HG03521 (cell line): ENCODE measurements around the gene SEC14L1.
"Not testable (repeated sequence)": the region's sequence is repeated elsewhere in the genome, so short reads cannot be mapped to it uniquely, and the experiment has no call there.

Source experiments
- ATAC-seq: cut with Tn5 transposase; IDR thresholded peaks from one replicate; pipeline ENCODE4 v1.9.1; 2021; ENCODE audit warnings: mild to moderate bottlenecking, moderate library complexity; ENCODE audit not compliant: unreplicated experiment

Gene SEC14L1

DNA sequence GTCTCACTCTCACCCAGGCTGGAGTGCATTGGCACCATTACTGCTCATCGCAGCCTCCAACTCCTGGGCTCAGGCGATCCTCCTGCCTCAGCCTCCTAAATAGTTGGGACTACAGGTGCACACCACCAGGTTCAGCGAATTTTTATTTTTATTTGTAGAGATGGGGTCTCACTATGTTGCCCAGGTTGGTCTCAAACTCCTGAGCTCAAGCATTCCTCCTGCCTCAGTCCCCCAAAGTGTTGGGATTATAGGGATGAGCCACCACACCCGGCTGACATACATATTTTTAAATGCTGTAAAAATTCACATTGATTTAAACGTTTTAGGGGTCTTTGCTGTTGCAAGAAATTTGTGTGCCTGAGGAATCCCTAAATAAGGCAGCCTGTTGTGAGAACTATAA lies 24.8 kb upstream of the SEC14L1 start:
- no peak for ATAC-seq

DNA sequence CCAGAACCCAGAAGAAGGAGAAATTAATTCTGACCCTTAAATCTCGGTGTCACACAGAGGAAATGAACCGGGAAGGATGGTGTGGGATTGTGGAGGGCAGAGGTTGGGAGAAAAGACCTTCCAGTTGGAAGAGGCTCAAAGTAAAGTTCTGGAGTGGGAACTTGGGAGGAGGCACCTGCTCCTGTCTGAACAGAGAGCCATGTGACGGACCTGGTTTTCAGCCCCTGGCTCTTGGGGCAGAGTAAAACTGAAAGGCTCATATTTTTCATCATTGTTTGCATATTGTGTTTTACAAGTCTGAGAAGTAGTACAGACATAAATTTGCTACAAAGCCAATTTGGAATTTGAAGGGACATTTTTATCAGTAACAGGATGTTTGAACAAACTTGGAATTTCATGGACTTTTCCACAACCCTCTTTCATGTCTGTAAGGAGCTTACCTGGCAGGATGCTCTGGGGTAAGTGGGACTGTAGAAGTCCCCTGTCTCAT lies 24.4 kb upstream of the SEC14L1 start:
- ATAC-seq: no peak

DNA sequence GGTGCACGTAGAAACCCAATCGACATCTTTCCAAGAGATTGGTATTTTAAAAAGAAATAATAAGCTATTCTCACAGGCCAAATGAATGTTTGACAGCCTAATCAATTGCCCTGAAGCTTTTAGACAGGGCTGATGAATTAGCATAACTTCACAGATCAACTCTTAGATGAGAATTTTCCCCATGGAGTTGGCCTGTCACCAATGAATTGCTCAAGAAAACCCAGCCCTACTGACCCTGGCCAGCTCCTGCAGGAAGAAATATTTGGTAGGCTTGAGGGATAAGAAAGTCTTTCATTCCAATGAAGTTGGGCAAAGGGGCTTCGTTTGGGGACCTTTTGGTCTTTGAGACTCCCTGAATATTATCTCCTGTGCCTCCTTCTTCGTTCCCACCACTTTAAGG lies 23.4 kb upstream of the SEC14L1 start:
- no peak for ATAC-seq

DNA sequence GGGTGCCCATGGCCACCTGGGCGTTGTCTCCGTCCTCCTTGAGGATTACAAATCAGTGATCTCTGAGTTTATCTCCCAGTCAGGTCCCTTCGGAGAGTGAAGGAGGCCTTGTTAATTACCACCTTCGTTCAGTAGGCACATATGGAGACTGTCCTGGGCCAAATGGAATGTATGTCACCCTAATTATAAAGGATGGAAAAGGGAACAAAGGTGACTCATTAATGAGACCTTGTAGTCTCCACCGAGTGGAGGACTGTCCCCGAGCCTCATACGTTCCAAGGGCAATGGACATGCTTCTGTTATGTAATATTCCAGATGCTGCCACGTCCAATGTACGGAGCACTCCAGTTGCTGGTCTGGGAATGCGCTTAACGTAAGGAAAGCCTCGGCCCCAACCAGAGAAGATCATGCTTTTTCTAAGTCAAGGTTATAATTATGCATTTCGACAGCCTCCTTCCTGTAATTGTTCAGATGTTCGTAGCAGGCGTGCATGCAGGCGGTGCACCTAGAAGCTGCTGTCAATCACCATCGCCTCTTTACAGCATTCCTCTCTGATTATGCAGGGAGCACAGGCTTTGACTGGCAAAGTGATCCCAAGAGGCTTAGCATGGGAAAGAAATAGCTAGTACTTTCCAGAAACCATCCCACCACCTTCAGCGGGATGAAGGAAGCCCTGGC lies 22.4 kb upstream of the SEC14L1 start:
- no peak for ATAC-seq

DNA sequence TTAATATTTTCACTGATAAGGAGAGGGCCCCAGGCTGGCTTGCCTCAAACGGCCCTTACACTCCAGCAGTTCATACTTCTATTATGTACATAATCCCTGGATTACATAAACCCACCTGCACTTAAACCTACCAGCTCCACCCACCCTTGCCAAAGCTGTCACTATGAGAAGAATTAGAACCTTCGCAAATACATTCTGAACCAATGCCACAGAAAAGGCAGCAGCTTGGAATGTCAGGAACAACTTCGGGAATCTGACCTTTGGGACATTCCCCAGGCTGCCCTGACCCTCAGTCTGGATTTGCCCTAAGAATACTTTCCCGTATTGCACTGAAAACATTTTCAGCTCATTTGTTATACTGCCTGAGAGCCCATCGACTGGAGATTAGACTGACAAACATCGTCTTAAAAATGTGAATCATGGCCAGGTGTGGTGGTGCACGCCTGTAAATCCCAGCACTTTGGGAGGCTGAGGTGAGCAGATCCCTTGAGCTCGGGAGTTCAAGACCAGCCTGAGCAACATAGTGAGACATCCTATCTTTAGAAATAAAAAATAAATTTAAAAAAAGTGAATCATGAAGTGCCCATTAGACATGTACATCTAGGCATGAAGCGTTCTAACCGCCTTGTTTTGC lies 21.0 kb upstream of the SEC14L1 start:
- ATAC-seq: no peak

DNA sequence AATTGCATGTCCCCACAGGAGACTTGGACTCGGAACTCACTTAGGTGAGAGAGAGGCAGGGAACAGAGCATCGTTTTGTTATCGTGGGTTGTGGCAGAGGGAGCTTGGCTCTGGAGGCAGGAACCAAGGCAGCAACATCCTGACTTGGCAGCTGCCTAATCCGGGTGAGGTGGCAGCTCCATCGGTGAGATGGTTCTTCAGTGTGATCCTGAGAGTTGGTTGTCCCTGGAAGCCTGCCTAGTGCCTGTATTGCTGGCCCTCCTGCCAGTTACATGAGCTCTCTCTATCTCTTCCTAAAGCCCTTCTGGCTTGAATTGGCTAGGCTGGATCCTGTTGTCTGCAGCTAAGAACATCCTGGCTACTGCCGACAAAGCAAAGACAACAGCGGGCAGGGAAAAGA lies 19.9 kb upstream of the SEC14L1 start:
- no peak for ATAC-seq

DNA sequence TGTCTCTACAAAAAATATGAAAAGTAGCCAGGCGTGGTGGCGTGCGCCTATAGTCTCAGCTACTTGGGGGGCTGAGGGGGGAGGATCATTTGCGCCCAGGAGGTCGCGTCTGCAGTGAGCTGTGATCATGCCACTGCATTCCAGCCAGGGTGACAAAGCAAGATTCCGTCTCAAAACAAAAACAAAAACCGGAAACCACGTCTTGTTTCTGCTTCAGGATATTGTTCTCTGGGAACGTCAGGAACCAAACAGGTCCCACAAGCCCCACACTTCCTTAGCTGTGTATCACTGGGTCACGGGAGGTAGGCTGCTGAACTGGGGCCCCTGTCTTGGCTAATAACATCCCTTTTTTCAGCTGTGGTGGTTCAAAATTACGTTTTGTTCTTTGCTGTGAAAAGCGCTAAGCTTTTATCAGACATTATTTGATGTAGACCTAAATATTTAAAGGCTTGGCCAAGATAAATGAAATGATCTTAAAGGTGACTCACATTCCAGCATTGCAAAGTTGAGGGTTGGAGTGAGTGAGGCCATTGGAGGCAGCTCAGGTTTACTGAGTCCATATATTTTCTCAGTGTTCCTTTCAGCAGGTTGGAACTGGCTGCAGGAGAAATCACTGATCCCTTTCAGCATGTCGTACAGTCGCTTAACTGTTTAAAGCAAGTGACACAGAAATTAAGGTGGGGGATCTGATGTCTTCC lies 16.4 kb upstream of the SEC14L1 start:
- ATAC-seq: no peak

DNA sequence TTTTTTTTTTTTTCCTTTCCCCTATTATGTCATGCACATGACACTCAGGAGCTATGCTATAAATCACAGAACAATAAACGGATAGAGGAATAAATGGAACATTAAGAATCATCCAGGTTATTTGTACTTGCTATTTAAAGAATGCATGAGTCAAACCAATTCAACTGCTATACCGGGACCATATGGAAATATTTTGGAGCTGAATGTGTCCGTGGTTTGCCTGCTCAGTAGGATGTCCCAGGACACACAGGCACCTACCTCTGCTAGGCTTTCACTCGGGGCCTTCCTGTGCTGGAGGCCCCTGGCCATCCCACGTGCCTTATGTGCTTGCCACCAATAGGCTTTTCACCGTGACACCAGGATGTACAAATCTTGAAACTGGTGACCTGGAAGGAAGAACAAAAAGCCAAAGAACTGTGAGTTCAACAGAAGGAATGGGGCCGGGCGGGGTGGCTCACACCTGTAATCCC lies 15.3 kb upstream of the SEC14L1 start:
- no peak for ATAC-seq

DNA sequence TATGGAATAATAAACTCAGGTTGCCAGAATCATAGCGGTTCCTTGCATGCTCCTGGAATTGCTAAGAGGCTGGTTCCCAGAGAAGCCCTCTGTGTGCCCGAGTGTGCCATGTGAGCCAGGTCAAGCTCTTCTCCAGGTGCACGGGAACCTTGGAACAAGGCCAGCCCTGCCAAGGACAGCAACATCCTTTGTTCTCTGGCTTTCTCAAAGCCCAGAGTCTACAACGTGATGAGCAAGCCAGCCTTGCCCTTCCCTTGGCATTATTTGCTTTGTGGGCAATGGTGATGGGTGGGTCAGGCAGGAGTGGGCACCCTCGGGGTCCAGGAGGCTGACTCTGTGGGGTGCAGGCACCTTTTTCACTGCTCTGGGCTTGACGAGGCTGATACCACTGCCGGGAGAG lies 14.2 kb upstream of the SEC14L1 start:
- no peak for ATAC-seq

DNA sequence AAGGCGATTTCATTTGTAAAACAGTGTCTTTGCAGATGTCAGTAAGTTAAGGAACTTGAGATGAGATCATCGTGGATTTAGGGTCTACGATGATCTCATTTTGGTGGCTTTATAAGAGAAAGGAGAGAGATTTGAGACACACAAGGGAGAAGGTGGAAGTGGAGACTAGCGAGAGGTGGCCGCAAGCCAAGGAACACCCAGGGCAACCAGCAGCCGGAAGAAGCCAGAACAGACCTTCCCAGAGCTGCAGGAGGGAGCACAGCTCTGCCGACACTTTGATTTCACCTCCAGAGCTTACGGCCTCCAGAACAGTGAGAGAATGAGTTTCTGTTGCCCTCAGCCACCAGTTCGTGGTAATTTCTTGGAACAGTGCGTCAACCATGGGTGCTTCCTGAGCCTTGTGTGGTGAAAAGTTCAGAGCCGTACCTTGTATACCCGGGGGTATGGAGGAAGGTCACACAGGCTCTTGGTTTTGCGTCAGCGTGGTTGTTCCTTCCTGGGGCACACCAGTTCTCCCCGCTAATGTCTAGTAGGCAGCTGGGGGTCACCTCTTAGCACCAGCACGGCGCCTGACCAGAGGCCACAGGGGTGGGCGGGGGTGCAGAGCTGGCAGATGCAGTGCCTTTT lies 12.9 kb upstream of the SEC14L1 start:
- ATAC-seq: no peak

DNA sequence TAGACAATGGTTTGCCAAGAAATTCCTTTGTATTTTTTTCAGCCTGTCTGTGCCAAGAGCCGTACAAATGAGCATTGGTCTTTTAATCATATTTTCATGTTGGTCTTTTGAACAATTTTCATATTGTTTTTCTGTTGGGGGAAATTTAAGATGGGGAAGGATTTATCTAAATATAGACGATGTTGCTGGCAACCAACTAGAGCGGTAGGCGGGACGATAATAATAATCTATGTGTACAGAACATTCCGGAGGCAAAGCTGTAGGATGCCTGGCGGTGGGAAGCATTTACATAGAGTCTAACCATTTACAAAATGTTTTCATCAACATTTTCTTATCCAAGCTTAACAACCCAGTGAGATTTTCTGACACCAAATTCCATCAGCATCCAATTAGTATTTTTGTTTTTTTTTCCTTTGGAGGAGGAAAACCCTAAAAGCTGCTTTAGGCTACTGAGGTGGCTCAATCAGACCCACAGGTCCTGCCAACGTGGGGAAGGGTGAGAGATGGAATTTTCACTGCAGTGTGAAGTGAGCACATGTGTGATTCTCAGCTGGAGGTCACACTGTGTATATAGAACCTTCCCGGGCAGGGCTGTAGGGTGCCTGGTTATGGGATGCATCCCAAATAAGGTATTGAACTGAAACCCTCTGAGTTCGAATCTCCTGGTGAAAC lies 11.7 kb upstream of the SEC14L1 start:
- no peak for ATAC-seq

DNA sequence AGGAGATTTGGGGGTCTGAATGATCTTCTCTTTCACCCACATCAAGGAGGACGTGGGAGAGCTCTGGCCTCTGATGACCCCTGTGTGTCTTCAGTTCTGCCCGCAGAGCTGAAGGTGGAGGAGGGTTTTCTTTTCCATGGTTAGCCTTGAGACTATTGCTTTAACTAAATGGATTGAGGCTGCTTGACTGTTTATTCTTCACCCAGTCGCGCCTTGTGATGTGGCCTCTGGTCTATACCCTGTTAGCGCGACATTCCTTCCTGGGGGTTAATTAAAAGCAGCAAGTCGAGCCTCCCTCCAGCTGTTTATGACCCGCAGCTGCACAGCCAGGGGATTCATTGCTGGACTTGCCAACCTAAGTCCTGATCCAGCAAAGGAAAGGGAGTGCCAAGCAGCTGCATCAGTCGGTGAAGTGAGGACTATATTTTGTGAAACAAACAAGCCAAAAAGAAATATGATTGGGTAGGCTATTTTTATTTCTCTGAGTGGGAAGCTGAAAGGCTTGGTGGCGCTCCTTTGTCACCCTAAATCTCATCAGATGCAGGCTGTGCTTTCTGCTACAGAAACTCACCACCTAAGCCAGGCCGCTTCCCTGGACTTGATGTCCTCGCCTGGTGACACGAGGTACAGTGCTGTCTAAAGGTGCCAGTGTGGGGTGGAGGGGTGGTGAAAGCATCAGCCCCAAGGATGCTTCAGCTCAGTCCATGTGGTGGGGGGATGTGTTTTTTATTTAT lies 11.0 kb upstream of the SEC14L1 start:
- no peak for ATAC-seq

DNA sequence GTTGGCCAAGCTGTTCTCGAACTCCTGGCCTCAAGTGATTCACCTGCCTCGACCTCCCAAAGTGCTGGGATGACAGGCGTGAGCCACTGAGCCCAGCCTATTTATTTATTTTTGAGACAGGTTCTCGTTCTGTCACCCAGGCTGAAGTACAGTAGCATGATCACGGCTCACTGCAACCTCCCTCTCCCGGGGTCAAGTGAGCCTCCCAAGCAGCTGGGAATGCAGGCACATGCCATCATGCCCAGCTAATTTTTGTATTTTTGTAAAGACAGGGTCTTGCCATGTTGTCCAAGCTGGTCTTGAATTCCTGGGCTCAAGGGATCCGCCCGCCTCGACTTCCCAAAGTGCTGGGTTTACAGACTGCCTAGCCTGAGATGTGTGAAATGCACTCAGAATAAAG lies 10.2 kb upstream of the SEC14L1 start:
- no peak for ATAC-seq

DNA sequence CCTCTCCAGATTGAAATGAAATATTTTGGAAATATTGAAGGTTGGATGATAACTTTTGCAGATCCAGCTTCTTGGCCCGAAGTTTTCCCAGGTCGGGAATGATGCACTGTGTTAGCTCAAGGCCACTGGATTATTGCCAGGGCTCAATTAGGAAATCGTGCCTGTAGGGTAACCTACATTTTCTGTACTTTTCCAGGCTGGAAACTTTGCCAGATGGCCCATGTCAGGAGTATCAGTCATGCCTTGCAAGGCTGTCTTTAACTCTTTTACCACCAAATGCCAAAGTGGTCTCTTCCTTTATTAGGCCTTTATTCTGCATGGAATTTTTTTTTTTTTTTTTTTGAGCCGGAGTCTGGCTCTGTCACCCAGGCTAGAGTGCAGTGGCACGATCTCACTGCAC lies 8.9 kb upstream of the SEC14L1 start:
- ATAC-seq: no peak

DNA sequence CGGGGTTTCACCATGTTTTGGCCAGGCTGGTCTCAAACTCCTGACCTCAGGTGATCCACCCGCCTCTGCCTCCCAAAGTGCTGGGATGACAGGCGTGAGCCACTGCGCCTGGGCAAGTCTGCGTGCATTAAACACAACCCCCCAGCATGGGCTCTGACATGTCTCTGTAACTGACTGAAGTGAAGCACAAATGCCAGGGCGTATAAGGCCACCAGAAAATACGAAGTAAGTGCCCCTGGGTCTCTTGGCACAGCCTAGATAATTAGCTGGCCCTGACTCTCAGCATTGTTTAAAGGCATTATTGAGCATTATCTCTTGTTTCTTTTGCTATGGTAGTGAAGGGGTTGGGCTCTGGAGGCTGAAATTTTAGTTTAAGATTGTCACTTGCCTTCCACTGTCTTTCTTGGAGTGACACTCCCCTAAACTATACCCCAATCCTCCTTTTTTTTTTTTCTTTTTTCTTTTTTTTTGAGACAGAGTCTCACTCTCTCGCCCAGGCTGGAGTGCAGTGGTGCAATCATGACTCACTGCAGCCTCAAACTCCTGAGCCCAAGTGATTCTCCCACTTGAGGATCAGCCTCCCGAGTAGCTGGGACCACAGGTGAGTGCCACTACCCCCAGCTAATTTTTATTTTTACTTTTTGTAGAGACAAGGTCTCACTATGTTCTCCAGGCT lies 8.2 kb upstream of the SEC14L1 start:
- ATAC-seq: no peak

DNA sequence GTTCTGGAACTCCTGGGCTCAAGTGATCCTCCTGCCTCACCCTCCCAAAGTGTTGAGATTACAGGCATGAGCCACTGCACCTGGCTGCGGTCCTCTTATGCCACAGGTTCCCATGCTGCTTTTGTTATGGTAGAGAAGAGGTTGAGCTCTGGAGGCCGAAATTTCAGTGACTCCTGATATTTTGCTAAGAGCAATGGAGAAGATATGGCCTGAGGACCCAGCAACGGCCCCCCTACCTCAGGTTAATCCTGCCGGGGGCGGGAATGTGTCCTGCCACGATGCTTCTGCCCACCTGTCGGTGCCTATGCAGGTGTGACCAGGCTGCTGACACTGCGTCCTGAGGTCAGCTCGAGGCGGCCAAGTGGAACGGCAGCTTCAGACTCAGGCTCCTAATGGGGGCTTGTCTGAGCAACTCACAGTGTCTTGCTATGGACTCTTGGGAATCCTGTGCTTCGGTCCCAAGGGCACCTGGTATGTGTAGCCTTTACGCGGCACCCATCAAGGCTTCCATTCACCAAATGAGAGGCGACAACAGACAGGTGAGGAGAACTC lies 7.6 kb upstream of the SEC14L1 start:
- ATAC-seq: no peak

DNA sequence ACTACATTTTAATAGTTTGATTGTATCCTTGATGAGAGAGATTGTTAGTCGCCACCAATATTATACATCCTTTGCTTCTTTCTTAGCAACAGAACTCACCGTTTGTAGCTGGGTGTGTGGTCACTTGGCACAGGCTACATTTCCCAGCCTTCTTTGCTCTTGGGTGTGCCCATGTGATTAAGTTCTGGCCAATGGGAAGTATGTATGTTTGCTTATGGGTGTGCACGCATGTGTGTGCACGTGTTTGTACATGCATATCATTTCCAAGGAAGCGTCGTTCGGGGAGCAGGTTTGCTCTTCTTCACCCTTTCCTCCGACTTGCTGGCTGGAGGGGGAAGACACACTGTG lies 4.4 kb upstream of the SEC14L1 start:
- ATAC-seq: no peak

DNA sequence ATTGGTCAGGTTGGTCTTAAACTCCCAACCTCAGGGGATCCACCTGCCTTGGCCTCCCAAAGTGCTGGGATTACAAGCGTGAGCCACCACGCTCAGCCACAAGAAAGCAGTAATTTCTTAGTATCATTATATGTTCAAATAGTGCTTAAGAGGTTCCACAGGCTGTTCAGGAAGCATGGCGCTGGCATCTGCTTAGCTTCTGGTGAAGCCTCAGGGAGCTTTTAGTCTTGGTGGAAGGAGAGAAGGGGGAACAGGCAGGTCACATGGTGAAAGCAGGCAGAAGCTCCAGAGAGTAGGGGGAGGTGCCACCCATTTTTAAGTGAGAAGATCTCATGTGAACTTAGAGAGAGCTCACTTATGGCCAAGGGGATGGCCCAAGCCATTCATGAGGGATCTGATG lies 3.7 kb upstream of the SEC14L1 start:
- ATAC-seq: no peak

DNA sequence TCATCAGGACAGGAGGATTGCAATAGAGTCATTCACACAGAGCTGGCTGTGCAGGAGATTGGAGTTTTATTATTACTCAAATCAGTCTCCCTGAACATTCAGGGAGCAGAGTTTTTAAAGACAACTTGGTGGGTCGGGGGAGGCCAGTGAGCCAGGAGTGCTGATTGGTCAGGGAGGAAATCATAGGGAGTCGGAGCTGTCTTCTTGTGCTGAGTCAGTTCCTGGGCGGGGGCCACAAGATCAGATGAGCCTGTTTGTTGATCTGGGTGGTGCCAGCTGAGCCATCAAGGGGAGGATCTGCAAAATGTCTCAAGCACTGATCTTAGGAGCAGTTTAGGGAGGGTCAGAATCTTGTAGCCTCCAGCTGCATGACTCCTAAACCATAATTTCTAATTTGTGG lies 2.9 kb upstream of the SEC14L1 start:
- ATAC-seq: not testable (repeated sequence)
